Effector memory CD8-positive, alpha-beta T cell (primary cell): ENCODE results near the gene FRRS1.
"Not testable (repeated sequence)": the region's sequence is repeated elsewhere in the genome, so short reads cannot be mapped to it uniquely, and the experiment has no call there.

Experiments
- ATAC-seq: fragments of 150-1000 bp; cut with Tn5 transposase; replicated peaks from 2 replicates; pipeline ENCODE4 v1.10.0; 2021; ENCODE audit warnings: mild to moderate bottlenecking, moderate library complexity
- DNase-seq, 3 experiments: peaks; one replicate each; pipeline ENCODE4 v3.0.0; 2021
- H3K27ac Mint-ChIP-seq, 2 donors: one replicate each; pipeline ENCODE4 v1.8.0; 2022; ENCODE audit warnings: mild to moderate bottlenecking in 2 of 2, mixed read lengths in 2 of 2, moderate library complexity in 2 of 2
- H3K27me3 Mint-ChIP-seq, 2 donors: one replicate each; pipeline ENCODE4 v1.8.0; 2022; ENCODE audit warnings: mixed read lengths in 2 of 2
- H3K36me3 Mint-ChIP-seq: one replicate; pipeline ENCODE4 v1.8.0; 2022; ENCODE audit warnings: mild to moderate bottlenecking, moderate library complexity, mixed read lengths; ENCODE audit not compliant: insufficient read depth
- H3K4me1 Mint-ChIP-seq, 2 donors: one replicate each; pipeline ENCODE4 v1.8.0; 2022; ENCODE audit warnings: low read depth in 2 of 2, mixed read lengths in 2 of 2
- H3K4me3 Mint-ChIP-seq, 2 donors: one replicate each; pipeline ENCODE4 v1.8.0; 2022; ENCODE audit warnings: mild to moderate bottlenecking in 2 of 2, mixed read lengths in 2 of 2, moderate library complexity in 2 of 2
- H3K9me3 Mint-ChIP-seq, 2 donors: one replicate each; pipeline ENCODE4 v1.8.0; 2022; ENCODE audit warnings: mixed read lengths in 2 of 2

FRRS1 gene

DNA sequence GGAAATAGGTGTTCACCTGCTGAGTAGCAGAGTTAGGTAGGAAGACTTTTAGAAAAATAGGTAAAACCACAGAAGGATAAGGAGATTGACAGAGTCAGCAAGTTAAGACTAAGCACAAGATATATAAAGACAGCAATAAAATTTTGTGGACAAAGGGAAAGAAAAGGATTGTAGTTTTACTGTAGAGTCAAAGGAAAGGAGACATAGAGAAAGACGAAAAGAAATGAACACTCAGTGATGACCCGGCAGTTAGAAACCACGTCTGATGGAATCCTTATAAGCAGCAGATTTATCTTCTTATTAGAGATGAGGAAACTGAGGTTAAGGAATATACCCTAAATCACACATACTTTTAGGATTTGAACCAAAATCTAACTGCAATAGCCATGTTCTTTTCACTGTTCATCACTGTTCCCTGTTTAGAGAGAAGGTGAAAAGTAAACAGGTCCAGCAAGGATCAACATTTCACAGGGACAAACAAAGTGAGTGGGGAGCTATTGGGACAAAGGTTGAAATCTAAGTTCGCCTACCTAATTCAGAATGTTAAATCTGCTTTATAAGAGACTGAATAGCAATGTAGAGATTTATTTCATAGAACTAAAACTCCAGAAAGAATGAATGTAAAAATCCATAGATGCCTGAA, 6.8 kb downstream of the FRRS1 start:
- Mint-ChIP-seq H3K27me3 (peaks cover 0 to 14% of the 10 kb centered on the region in 2 donors), H3K4me1 (no peaks in the 10 kb centered on the region), H3K4me3 (no peak overlapping the region), H3K36me3 (no peaks in the 10 kb centered on the region), H3K9me3 (no peaks in the 10 kb centered on the region), H3K27ac (no peak overlapping the region)
- no peak for DNase-seq
- no peak for ATAC-seq

DNA sequence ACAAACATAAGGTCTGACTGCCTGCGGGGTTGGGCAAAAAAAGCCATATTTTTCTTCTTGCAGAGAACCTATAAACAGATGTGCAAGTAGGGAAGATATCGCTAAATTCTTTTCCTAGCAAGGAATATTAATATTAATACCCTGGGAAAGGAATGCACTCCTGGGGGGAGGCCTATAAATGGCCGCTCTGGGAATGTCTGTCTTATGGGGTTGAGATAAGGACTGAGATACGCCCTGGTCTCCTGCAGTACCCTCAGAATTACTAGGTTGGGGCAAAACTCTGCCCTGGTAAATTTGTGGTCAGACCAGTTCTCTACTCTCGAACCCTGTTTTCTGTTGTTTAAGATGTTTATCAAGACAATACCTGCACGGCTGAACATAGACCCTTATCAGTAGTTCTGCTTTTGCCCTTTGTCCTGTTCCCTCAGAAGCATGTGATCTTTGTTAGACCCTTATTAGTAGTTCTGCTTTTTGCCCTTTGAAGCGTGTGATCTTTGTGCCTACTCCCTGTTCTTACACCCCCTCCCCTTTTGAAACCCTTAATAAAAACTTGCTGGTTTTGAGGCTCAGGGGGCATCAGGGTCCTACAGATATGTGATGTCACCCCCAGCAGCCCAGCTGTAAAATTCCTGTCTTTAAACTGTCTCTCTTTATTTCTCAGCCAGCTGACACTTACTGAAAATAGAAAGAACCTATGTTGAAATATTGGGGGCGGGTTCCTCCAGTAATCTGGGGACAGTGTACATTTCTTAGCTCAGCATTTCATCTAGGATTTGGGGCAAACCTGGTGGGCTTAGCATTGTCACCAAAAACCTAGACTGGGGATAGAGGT, 7.5 kb downstream of the FRRS1 start:
- H3K36me3 Mint-ChIP-seq, H3K9me3 Mint-ChIP-seq, H3K4me1 Mint-ChIP-seq, ATAC-seq, H3K27ac Mint-ChIP-seq, H3K4me3 Mint-ChIP-seq, DNase-seq: not testable (repeated sequence)
- peaks cover 0 to 14% of the 10 kb centered on the region in 2 donors for H3K27me3 Mint-ChIP-seq

GRCh38 chr1:99758073-99758511, 8.3 kb downstream of the FRRS1 start:
- H3K36me3 Mint-ChIP-seq: no peaks in the 10 kb centered on the region
- no peaks in the 10 kb centered on the region for H3K4me1 Mint-ChIP-seq
- no peak overlapping the region for H3K4me3 Mint-ChIP-seq
- no peaks in the 10 kb centered on the region for H3K9me3 Mint-ChIP-seq
- H3K27me3 Mint-ChIP-seq: peaks cover 0 to 14% of the 10 kb centered on the region in 2 donors
- ATAC-seq (no peak), DNase-seq (no peak)
- no peak overlapping the region for H3K27ac Mint-ChIP-seq

GRCh38 chr1:99756598-99756997, 9.8 kb downstream of the FRRS1 start:
- Mint-ChIP-seq H3K27me3 (peaks cover 0 to 7% of the 10 kb centered on the region in 2 donors), H3K4me1 (no peaks in the 10 kb centered on the region), H3K36me3 (no peaks in the 10 kb centered on the region), H3K9me3 (no peaks in the 10 kb centered on the region), H3K4me3 (no peak overlapping the region), H3K27ac (no peak overlapping the region)
- no peak for DNase-seq
- no peak for ATAC-seq

GRCh38 chr1:99755664-99756063, 10.8 kb downstream of the FRRS1 start:
- ATAC-seq: no peak
- no peaks in the 10 kb centered on the region for H3K36me3 Mint-ChIP-seq

GRCh38 chr1:99754697-99755096, 11.7 kb downstream of the FRRS1 start:
- Mint-ChIP-seq H3K36me3 (no peaks in the 10 kb centered on the region), H3K4me3 (no peak overlapping the region), H3K4me1 (peaks cover 0 to 5% of the 10 kb centered on the region in 2 donors), H3K9me3 (no peaks in the 10 kb centered on the region), H3K27me3 (peaks cover 0 to 6% of the 10 kb centered on the region in 2 donors), H3K27ac (no peak overlapping the region)
- ATAC-seq (no peak), DNase-seq (no peak)

More at GRCh38 chr1:99755664-99756063, 10.8 kb downstream of the FRRS1 start:
- Mint-ChIP-seq H3K27me3 (peaks cover 0 to 7% of the 10 kb centered on the region in 2 donors), H3K9me3 (no peaks in the 10 kb centered on the region), H3K4me3 (no peak overlapping the region), H3K4me1 (no peaks in the 10 kb centered on the region), H3K27ac (no peak overlapping the region)
- DNase-seq: no peak

GRCh38 chr1:99754055-99754626, 12.3 kb downstream of the FRRS1 start:
- DNase-seq (no peak), ATAC-seq (no peak)
- Mint-ChIP-seq H3K4me1 (peaks cover 0 to 5% of the 10 kb centered on the region in 2 donors), H3K27me3 (peaks cover 0 to under 1% of the 10 kb centered on the region in 2 donors), H3K9me3 (no peaks in the 10 kb centered on the region), H3K36me3 (no peaks in the 10 kb centered on the region), H3K4me3 (no peak overlapping the region), H3K27ac (no peak overlapping the region)

GRCh38 chr1:99751877-99752504, 14.4 kb downstream of the FRRS1 start:
- ATAC-seq: no peak
- Mint-ChIP-seq H3K4me1 (peaks cover 0 to 5% of the 10 kb centered on the region in 2 donors), H3K9me3 (no peaks in the 10 kb centered on the region), H3K27ac (no peak overlapping the region), H3K4me3 (no peak overlapping the region), H3K36me3 (no peaks in the 10 kb centered on the region), H3K27me3 (no peaks in the 10 kb centered on the region)
- DNase-seq: no peak

- no peaks in the 10 kb centered on the region for H3K36me3 Mint-ChIP-seq
- DNase-seq: no peak
- peak; percentile 70 for ATAC-seq
- H3K4me3 Mint-ChIP-seq: no peak overlapping the region
- H3K27ac Mint-ChIP-seq: no peak overlapping the region
- H3K27me3 Mint-ChIP-seq: peaks cover 0 to 9% of the 10 kb centered on the region in 2 donors
- no peaks in the 10 kb centered on the region for H3K9me3 Mint-ChIP-seq
- peaks cover 0 to 5% of the 10 kb centered on the region in 2 donors for H3K4me1 Mint-ChIP-seq
Measured at GRCh38 chr1:99749504-99750347, 16.7 kb downstream of the FRRS1 start.

- ATAC-seq (no peak), DNase-seq (no peak)
- H3K4me1 Mint-ChIP-seq: peaks cover 0 to 5% of the 10 kb centered on the region in 2 donors
- H3K36me3 Mint-ChIP-seq: no peaks in the 10 kb centered on the region
- H3K27me3 Mint-ChIP-seq: peaks cover 0 to 9% of the 10 kb centered on the region in 2 donors
- H3K27ac Mint-ChIP-seq: no peak overlapping the region
- H3K9me3 Mint-ChIP-seq: no peaks in the 10 kb centered on the region
- no peak overlapping the region for H3K4me3 Mint-ChIP-seq
Measured at GRCh38 chr1:99748419-99748818, 18.0 kb downstream of the FRRS1 start.

GRCh38 chr1:99745684-99746083, 20.8 kb downstream of the FRRS1 start:
- ATAC-seq (no peak), DNase-seq (no peak)
- Mint-ChIP-seq H3K27me3 (peaks cover 0 to 9% of the 10 kb centered on the region in 2 donors), H3K36me3 (peaks cover 4% of the 10 kb centered on the region), H3K4me1 (peaks cover 0 to 5% of the 10 kb centered on the region in 2 donors), H3K27ac (no peak overlapping the region), H3K9me3 (no peaks in the 10 kb centered on the region), H3K4me3 (no peak overlapping the region)

DNA sequence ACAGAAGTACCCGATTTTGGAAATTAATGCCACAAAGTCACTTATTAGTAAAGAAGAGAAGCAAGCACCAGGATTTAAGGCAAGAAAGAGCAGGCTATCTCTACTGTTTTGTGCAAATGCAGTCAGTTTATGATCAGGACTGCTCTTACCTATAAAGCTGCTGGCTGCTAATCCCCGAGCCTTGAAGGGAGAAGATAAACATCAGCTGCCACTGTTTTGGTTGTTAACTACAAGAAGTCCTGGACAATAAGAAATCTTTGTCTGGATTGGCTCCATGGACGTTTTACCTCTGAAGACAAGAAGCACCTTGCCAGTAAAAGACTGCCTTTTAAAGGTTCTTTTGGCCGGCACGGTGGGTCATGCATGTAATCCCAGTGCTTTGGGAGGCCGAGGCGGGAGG, 21.4 kb downstream of the FRRS1 start:
- DNase-seq: no peak
- H3K4me3 Mint-ChIP-seq: no peak overlapping the region
- H3K27me3 Mint-ChIP-seq: peaks cover 0 to 9% of the 10 kb centered on the region in 2 donors
- H3K36me3 Mint-ChIP-seq: peaks cover 4% of the 10 kb centered on the region
- H3K9me3 Mint-ChIP-seq: no peaks in the 10 kb centered on the region
- no peak for ATAC-seq
- H3K4me1 Mint-ChIP-seq: peaks cover 0 to under 1% of the 10 kb centered on the region in 2 donors
- no peak overlapping the region for H3K27ac Mint-ChIP-seq

DNA sequence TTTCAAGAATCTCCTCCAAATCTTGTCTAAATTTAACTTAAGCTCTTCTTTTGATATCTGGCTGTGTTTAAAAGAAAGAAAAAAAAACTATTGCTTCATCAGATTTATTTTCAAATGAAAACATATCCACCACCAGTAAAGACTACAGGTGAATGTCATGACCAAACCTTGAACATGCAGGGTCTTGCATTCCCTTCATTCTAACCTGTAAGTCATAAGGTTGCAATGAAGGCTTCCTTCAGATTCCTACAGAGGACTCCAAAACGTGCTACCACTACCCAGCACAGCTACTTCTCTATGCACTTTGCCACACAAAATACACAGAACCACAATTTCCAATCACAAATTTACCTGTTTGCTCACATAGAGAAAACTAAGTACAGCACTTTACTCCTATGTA, 26.3 kb downstream of the FRRS1 start:
- H3K4me1 Mint-ChIP-seq: no peaks in the 10 kb centered on the region
- H3K36me3 Mint-ChIP-seq: peaks cover 4% of the 10 kb centered on the region
- no peak for ATAC-seq

More for the DNA sequence above, 26.3 kb downstream of the FRRS1 start:
- DNase-seq: no peak
- Mint-ChIP-seq H3K9me3 (no peaks in the 10 kb centered on the region), H3K27ac (no peak overlapping the region), H3K4me3 (no peak overlapping the region), H3K27me3 (no peaks in the 10 kb centered on the region)
